Lung (tissue), 12 donors: Measurements from ENCODE around the gene HOTAIR. TPM values are rescaled to one million over a fixed set of nuclear protein-coding genes. Genes with fewer than 3 reads are reported as not detected.

ENCODE experiments used
- ATAC-seq: fragments of 200-7000 bp; cut with Tn5 transposase; one replicate; pipeline ENCODE4 v1.9.1; 2020; ENCODE audit warnings: moderate number of reproducible peaks; ENCODE audit not compliant: insufficient read depth, low FRiP score
- DNase-seq, 3 donors: peaks; one replicate each; pipeline ENCODE4 v3.0.0-alpha.2; 2013 to 2017
- H3K27ac ChIP-seq, 2 donors: one replicate each; pipeline ENCODE4 v1.5.1; 2013; ENCODE audit warnings: mild to moderate bottlenecking in 2 of 2, moderate library complexity in 2 of 2, control low read depth in 1 of 2, inconsistent platforms in 1 of 2, low read depth in 1 of 2, low read length in 1 of 2
- H3K27me3 ChIP-seq, 3 donors: one replicate each; pipeline ENCODE4 v1.5.1; 2013; ENCODE audit warnings: low read length in 2 of 3; ENCODE audit not compliant: control insufficient read depth in 3 of 3, insufficient read depth in 3 of 3
- H3K36me3 ChIP-seq, 4 donors: one replicate each; pipeline ENCODE4 v1.5.1; 2013; ENCODE audit warnings: low read length in 4 of 4, mild to moderate bottlenecking in 1 of 4, moderate library complexity in 1 of 4; ENCODE audit not compliant: control insufficient read depth in 4 of 4, insufficient read depth in 4 of 4
- H3K4me1 ChIP-seq, 5 donors: one replicate each; pipeline ENCODE4 v1.5.1; 2013; ENCODE audit warnings: low read length in 5 of 5, mild to moderate bottlenecking in 2 of 5, moderate library complexity in 1 of 5; ENCODE audit not compliant: control insufficient read depth in 5 of 5, insufficient read depth in 5 of 5
- H3K4me3 ChIP-seq: one replicate; pipeline ENCODE4 v1.5.1; 2013; ENCODE audit warnings: mild to moderate bottlenecking, control low read depth, moderate library complexity
- H3K9ac ChIP-seq, 2 donors: one replicate each; pipeline ENCODE4 v1.5.1; 2013; ENCODE audit warnings: low read length in 2 of 2, control low read depth in 1 of 2; ENCODE audit not compliant: insufficient read depth in 1 of 2
- H3K9me3 ChIP-seq, 4 donors: one replicate each; pipeline ENCODE4 v1.5.1; 2013; ENCODE audit warnings: low read length in 3 of 4, mild to moderate bottlenecking in 1 of 4, moderate library complexity in 1 of 4; ENCODE audit not compliant: control insufficient read depth in 4 of 4, insufficient read depth in 3 of 4
- WGBS, 2 donors: extraction: QIAGEN DNeasy Blood & Tissue Kit; methylation state at CpG; one replicate each; pipeline ENCODE4 v1.1.7; 2013; 5-methylcytosine and 5-hydroxymethylcytosine counted together
- polyA plus RNA-seq, 2 donors: library from polyadenylated mRNA; stranded (reverse); fragments of 200-250 nt; gene quantifications; one replicate each; pipeline ENCODE4 v1.2.1, GENCODE V29; 2013
- total RNA-seq, 2 donors: library from RNA; depleted of rRNA in 1 of 2; stranded (reverse); fragments of >200 nt in 1 of 2; gene quantifications; one replicate each; pipeline ENCODE4 v1.2.1, GENCODE V29; 2014 to 2021
- TF ChIP-seq, protein P1 (sequence below): IDR thresholded peaks from 2 replicates; pipeline ENCODE4 v1.5.1; 2012; ENCODE audit warnings: mild to moderate bottlenecking; ENCODE audit errors: control extremely low read depth, extremely low read depth
- donor health status: control.
- donor health status: control.
- donor health status: Bipolar disorder and iron deficiency.
- donor health status: healthy.
- donor health status: DM: yes; HTN: yes; CAD: no.

Gene HOTAIR
- total and polyA plus RNA-seq, 4 donors: 0.15 TPM; not detected in 3

DNA sequence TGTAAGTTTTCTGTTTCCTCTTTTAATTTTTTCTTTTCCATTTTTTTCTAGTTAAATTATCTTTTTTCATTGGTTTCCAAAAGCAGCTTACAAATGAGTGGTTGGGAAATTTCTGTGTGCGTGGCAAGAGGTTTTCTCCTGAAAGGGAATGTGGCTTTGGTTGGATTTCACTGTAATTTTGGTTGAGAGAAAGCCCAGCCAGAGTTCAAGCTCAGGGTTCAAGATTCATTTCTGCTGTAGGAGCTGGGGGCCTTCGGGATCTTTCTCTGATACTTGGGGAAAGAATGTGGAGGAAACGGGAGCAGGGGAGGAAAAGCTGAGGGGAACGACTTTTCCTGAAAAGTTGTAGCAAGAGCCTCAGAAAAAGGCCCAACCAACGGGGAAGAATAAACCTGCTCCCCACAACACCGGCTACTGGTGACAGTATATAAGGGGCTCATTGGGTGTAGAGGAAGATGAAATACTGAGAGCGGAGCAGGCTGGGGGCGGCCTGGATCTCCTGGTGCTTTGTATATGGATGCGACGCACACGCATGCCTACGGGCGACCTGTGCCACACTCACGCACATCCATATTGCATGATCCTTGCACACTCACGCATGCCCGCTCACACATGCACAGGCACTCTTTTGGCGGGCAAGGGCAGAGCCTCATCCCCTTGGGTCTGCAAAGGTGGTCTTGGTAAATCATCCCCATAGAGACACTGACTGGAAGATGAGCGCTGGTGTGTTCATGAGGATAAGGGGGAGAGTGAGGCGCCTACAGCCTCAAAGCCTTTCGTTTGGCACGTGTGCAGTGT is 12.1 kb upstream of the HOTAIR start:
- TF ChIP-seq, protein P1, sequence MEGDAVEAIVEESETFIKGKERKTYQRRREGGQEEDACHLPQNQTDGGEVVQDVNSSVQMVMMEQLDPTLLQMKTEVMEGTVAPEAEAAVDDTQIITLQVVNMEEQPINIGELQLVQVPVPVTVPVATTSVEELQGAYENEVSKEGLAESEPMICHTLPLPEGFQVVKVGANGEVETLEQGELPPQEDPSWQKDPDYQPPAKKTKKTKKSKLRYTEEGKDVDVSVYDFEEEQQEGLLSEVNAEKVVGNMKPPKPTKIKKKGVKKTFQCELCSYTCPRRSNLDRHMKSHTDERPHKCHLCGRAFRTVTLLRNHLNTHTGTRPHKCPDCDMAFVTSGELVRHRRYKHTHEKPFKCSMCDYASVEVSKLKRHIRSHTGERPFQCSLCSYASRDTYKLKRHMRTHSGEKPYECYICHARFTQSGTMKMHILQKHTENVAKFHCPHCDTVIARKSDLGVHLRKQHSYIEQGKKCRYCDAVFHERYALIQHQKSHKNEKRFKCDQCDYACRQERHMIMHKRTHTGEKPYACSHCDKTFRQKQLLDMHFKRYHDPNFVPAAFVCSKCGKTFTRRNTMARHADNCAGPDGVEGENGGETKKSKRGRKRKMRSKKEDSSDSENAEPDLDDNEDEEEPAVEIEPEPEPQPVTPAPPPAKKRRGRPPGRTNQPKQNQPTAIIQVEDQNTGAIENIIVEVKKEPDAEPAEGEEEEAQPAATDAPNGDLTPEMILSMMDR: no peak
- DNase-seq (no peak), ATAC-seq (no peak)
- peaks cover 32 to 98% (median 90%) of the 10 kb centered on the region in 3 donors for H3K27me3 ChIP-seq
- peaks cover 0 to 17% (median 10%) of the 10 kb centered on the region in 5 donors for H3K4me1 ChIP-seq
- H3K9me3 ChIP-seq: peaks cover 0 to 21% (median 0%) of the 10 kb centered on the region in 4 donors
- H3K9ac ChIP-seq: no peak overlapping the region
- H3K36me3 ChIP-seq: no peaks in the 10 kb centered on the region
- no peak overlapping the region for H3K4me3 ChIP-seq
- no peak overlapping the region for H3K27ac ChIP-seq
- whole genome bisulfite sequencing, 2 donors: 25 to 35% methylated on average over 21 of the region's 21 CpGs

DNA sequence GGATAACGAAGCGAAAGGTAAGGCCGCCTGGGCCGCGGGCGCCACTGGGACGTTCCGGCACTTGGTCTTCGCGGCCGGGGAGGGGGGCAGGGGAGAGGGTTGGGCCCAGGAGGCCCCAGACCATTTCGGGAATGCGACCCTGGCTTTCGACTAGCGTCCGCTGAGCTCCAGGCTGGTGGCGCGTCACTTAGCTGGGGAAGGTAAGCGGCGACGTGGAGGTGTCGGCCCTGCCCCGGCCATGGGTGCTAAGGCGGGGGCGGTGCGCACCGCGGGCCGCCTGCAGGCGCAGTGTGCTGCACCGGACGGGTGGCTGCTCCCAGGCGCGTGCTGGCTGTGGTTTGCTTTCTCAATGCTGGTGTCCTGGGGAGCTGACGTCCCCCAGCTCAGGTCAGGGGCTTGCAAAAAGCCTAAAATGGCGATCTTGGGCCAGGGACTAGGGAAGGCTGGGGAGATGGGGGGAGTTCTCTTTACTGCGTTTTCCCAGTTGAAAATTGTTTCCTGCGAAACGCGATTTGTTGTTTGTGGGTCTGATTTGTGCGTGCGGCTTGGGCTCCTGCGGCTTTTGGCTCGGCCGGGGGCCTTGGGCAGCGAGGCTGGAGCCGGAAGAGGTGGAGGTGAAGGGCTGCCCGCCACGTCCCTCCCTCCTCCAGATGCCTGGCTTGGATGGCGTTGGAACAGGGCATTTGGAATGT is 11.4 kb upstream of the HOTAIR start:
- Histone ChIP-seq H3K27ac (no peak overlapping the region), H3K9ac (no peak overlapping the region), H3K27me3 (peaks cover 32 to 98% (median 90%) of the 10 kb centered on the region in 3 donors), H3K36me3 (no peaks in the 10 kb centered on the region), H3K9me3 (peaks cover 0 to 21% (median 0%) of the 10 kb centered on the region in 4 donors), H3K4me1 (peaks cover 0 to 17% (median 10%) of the 10 kb centered on the region in 5 donors), H3K4me3 (no peak overlapping the region)
- TF ChIP-seq, protein P1: no peak
- ATAC-seq (no peak), DNase-seq (no peak)
- 4 to 5% methylated on average over 47 to 50 of the region's 50 CpGs for WGBS, 2 donors

DNA sequence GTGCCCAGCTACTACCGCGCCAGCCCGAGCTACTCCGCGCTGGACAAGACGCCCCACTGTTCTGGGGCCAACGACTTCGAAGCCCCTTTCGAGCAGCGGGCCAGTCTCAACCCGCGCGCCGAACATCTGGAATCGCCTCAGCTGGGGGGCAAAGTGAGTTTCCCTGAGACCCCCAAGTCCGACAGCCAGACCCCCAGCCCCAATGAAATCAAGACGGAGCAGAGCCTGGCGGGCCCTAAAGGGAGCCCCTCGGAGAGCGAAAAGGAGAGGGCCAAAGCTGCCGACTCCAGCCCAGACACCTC is 10.9 kb upstream of the HOTAIR start:
- Histone ChIP-seq H3K27me3 (peaks cover 32 to 98% (median 90%) of the 10 kb centered on the region in 3 donors), H3K4me1 (peaks cover 0 to 17% (median 10%) of the 10 kb centered on the region in 5 donors), H3K27ac (no peak overlapping the region), H3K9me3 (peaks cover 0 to 21% (median 0%) of the 10 kb centered on the region in 4 donors), H3K9ac (no peak overlapping the region), H3K4me3 (no peak overlapping the region), H3K36me3 (no peaks in the 10 kb centered on the region)
- DNase-seq: no peak
- no peak for ATAC-seq
- 5 to 9% methylated on average over 21 of the region's 21 CpGs for WGBS, 2 donors
- TF ChIP-seq, protein P1: no peak
